Smooth muscle cell (in vitro differentiated cells): ENCODE data around the gene VPS29. TPM values are rescaled to one million over a fixed set of nuclear protein-coding genes. Genes with fewer than 3 reads are reported as not detected.

Experiments
- DNase-seq: peaks from one replicate; lab custom pipeline; 2025; ENCODE audit not compliant: unreplicated experiment; lab: John Stamatoyannopoulos, UW
- H2AFZ ChIP-seq: fragments of 200-600 bp; sonication (generic); 2 replicates; pipeline ENCODE4 v1.6.0; 2016; ENCODE audit warnings: antibody characterized with exemption, low read depth, mild to moderate bottlenecking
- H3F3A ChIP-seq: fragments of 200-600 bp; sonication (generic); 2 replicates; pipeline ENCODE4 v1.6.0; 2017; ENCODE audit warnings: antibody characterized with exemption, low read depth
- H3K27ac ChIP-seq: fragments of 200-600 bp; sonication (generic); 2 replicates; pipeline ENCODE4 v1.5.1; 2016; ENCODE audit warnings: low read depth, mild to moderate bottlenecking
- H3K27me3 ChIP-seq: fragments of 200-600 bp; sonication (generic); 2 replicates; pipeline ENCODE4 v1.6.1; 2016; ENCODE audit warnings: low read depth, mild to moderate bottlenecking
- H3K36me3 ChIP-seq: fragments of 200-600 bp; sonication (generic); 2 replicates; pipeline ENCODE4 v1.5.1; 2016; ENCODE audit warnings: low read depth
- H3K4me1 ChIP-seq: fragments of 200-600 bp; sonication (generic); 2 replicates; pipeline ENCODE4 v1.5.1; 2016; ENCODE audit warnings: low read depth
- H3K4me2 ChIP-seq: fragments of 200-600 bp; sonication (generic); 2 replicates; pipeline ENCODE4 v1.6.0; 2016; ENCODE audit warnings: mild to moderate bottlenecking
- H3K4me3 ChIP-seq: fragments of 200-600 bp; sonication (generic); 2 replicates; pipeline ENCODE4 v1.5.1; 2016; ENCODE audit warnings: mild to moderate bottlenecking
- H3K79me2 ChIP-seq: fragments of 200-600 bp; sonication (generic); 2 replicates; pipeline ENCODE4 v1.6.0; 2016; ENCODE audit warnings: low read depth, mild to moderate bottlenecking
- H3K9ac ChIP-seq: fragments of 200-600 bp; sonication (generic); 2 replicates; pipeline ENCODE4 v1.6.0; 2016; ENCODE audit warnings: low read depth
- H3K9me3 ChIP-seq: fragments of 200-600 bp; sonication (generic); replicated peaks from 2 replicates; pipeline ENCODE4 v1.5.1; 2016; ENCODE audit warnings: low read depth
- H4K20me1 ChIP-seq: fragments of 200-600 bp; sonication (generic); 2 replicates; pipeline ENCODE4 v1.6.0; 2016; ENCODE audit warnings: low read depth
- WGBS: methylation state at CpG from one replicate; pipeline ENCODE4 v1.1.7; 2016; ENCODE audit warnings: low lambda C conversion rate; 5-methylcytosine and 5-hydroxymethylcytosine counted together
- polyA plus RNA-seq: library from polyadenylated mRNA; unstranded; fragments of >200 nt; fragmentation: Nextera tagmentation; extraction: Ambion mirVana; gene quantifications from 2 replicates; pipeline ENCODE4 v1.2.1, GENCODE V29; 2016
- total RNA-seq: library from RNA; depleted of rRNA; stranded (reverse); fragments of >200 nt; gene quantifications from 2 replicates; pipeline ENCODE4 v1.2.3, GENCODE V29; 2014
- TF ChIP-seq, protein P1 (sequence below): fragments of 200-600 bp; sonication (generic); IDR thresholded peaks from 2 replicates; pipeline ENCODE4 v1.5.1; 2017; ENCODE audit warnings: borderline replicate concordance, mild to moderate bottlenecking, antibody characterized with exemption; ENCODE audit not compliant: insufficient read depth, poor library complexity, severe bottlenecking

VPS29 gene
- total and polyA plus RNA-seq, 2 experiments from 2014 or later: 72.9 to 136 TPM

DNA sequence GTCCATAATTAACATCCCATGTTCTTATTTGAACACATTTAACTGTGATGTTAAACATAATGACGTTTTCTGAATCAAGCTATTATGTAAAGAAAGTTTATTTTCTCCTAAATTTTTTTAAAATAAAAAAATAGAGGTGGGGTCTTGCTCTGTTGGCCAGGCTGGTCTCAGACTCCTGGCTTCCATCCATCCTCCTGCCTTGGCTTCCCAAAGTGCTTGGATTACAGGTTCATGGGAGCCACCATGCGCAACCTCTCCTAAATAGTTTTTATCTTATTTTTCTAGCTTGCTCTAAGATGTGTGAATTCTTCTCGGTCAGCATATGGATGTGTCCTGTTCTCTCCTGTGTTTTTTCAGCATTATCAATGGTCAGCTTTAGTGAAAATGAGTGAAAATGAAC, 3.4 kb upstream of the VPS29 start:
- no peak overlapping the region for H3K4me2 ChIP-seq

DNA sequence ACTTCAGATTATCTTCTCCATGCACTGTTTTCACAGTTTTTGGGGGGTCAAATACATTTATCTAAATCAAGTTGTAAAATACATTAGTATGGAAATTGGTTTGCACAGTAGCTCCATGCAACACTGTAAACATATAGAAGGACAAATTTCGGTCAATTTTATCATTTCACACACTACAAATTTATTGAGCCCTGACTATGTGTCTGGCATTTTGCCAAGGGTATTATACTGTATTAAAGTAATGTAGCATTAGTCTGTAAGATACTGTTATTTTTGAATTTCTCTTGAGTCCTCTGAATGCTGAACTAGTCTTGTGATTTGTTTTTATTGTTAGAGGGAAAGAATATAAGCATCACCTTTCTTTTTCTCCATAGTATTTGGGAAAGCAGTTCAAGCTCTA, 1.5 kb upstream of the VPS29 start:
- Histone ChIP-seq H3K4me1 (peaks cover 9% of the 10 kb centered on the region), H3K9me3 (no peaks in the 10 kb centered on the region), H3F3A (peaks cover 4% of the 10 kb centered on the region), H3K79me2 (peaks cover 32% of the 10 kb centered on the region), H4K20me1 (peaks cover 7% of the 10 kb centered on the region), H3K4me2 (no peak overlapping the region), H3K27me3 (no peaks in the 10 kb centered on the region), H3K4me3 (no peak overlapping the region), H3K36me3 (no peaks in the 10 kb centered on the region), H3K9ac (no peak overlapping the region), H3K27ac (no peak overlapping the region), H2AFZ (no peak overlapping the region)
- TF ChIP-seq, protein P1, sequence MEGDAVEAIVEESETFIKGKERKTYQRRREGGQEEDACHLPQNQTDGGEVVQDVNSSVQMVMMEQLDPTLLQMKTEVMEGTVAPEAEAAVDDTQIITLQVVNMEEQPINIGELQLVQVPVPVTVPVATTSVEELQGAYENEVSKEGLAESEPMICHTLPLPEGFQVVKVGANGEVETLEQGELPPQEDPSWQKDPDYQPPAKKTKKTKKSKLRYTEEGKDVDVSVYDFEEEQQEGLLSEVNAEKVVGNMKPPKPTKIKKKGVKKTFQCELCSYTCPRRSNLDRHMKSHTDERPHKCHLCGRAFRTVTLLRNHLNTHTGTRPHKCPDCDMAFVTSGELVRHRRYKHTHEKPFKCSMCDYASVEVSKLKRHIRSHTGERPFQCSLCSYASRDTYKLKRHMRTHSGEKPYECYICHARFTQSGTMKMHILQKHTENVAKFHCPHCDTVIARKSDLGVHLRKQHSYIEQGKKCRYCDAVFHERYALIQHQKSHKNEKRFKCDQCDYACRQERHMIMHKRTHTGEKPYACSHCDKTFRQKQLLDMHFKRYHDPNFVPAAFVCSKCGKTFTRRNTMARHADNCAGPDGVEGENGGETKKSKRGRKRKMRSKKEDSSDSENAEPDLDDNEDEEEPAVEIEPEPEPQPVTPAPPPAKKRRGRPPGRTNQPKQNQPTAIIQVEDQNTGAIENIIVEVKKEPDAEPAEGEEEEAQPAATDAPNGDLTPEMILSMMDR: no peak
- WGBS: 100% methylated on average over 1 of the region's 1 CpG
- no peak for DNase-seq

More for the DNA sequence above, 3.4 kb upstream of the VPS29 start:
- DNase-seq: no peak
- peaks cover 4% of the 10 kb centered on the region for H3F3A ChIP-seq
- H3K9me3 ChIP-seq: no peaks in the 10 kb centered on the region
- H3K4me1 ChIP-seq: peaks cover 8% of the 10 kb centered on the region
- 78% methylated on average over 3 of the region's 3 CpGs for WGBS
- H3K27me3 ChIP-seq: no peaks in the 10 kb centered on the region
- H3K79me2 ChIP-seq: peaks cover 13% of the 10 kb centered on the region
- H3K9ac ChIP-seq: no peak overlapping the region
- H4K20me1 ChIP-seq: no peaks in the 10 kb centered on the region
- H3K27ac ChIP-seq: no peak overlapping the region
- no peak overlapping the region for H2AFZ ChIP-seq
- H3K36me3 ChIP-seq: no peaks in the 10 kb centered on the region
- H3K4me3 ChIP-seq: no peak overlapping the region
- TF ChIP-seq, protein P1: no peak

DNA sequence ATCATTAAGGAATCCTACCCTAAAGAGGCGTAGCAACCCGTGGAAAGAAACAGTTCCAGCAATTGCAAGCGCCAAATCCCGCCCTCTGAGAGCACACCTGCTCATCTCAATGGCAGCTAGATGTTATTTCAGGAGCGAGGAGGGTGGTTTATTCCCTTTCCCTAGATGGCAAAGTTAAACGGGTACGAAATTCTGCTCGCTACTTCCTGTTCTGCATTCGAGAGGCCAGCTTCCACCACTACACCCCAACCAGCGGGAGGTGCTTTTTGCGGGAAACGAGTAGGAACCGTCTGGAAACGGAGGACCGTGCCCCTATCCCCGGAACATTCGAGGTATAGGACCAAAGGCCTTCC, 536 bp downstream of the VPS29 start:
- TF ChIP-seq, protein P1: no peak
- Histone ChIP-seq H2AFZ (peak overlapping the region; percentile 85), H3K4me3 (peak overlapping the region; percentile 76), H3K79me2 (peaks cover 50% of the 10 kb centered on the region), H4K20me1 (peaks cover 19% of the 10 kb centered on the region), H3K4me2 (peak overlapping the region; percentile 87), H3K27ac (peak overlapping the region; percentile 61), H3K9me3 (no peaks in the 10 kb centered on the region), H3K27me3 (no peaks in the 10 kb centered on the region), H3K4me1 (peaks cover 9% of the 10 kb centered on the region), H3K36me3 (no peaks in the 10 kb centered on the region), H3K9ac (peak overlapping the region; percentile 84), H3F3A (peaks cover 4% of the 10 kb centered on the region)
- no peak for DNase-seq
- 2% methylated on average over 17 of the region's 17 CpGs for WGBS

DNA sequence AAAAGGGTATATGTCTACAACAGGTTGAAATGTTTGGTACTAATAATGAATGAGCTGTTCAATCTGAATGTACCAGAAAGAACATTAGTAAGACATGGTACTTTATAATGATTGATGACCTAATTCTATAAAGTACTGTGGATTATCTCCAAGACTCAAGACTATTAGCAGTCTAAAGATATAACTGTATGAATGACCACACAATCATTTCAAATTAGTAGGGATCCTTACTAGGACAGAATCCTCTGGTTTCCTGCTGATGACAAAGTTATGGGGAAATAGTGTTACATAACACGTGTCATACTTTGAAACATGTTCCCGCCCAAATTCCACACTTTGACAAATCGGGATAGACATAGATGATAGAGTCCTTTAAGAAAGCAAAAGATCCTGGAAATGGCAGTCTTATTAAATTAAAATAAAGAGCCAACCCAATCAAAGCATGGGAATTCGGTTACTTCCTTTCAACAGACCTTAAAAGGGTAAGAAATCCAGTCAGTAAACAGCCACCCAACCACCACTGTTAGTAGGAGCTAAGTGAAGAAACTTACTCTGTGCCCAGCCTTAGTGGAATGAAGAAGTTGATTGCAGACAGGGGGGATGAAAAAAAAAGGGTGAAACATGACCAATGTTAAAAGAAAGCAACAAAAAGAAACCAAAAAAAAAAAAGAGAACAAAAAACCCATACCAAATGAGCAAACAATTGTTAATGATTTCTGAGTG, 2.8 kb downstream of the VPS29 start:
- no peaks in the 10 kb centered on the region for H3K27me3 ChIP-seq
- peaks cover 56% of the 10 kb centered on the region for H3K79me2 ChIP-seq
- H3K9ac ChIP-seq: no peak overlapping the region
- H2AFZ ChIP-seq: no peak overlapping the region
- no peak for DNase-seq
- peaks cover 8% of the 10 kb centered on the region for H3K36me3 ChIP-seq
- no peak overlapping the region for H3K4me3 ChIP-seq
- H3K27ac ChIP-seq: peak overlapping the region; percentile 28
- H3K4me1 ChIP-seq: peaks cover 9% of the 10 kb centered on the region
- peaks cover 19% of the 10 kb centered on the region for H4K20me1 ChIP-seq
- TF ChIP-seq, protein P1: no peak
- peaks cover 4% of the 10 kb centered on the region for H3F3A ChIP-seq
- H3K4me2 ChIP-seq: no peak overlapping the region
- no peaks in the 10 kb centered on the region for H3K9me3 ChIP-seq
- 85% methylated on average over 4 of the region's 4 CpGs for WGBS
